NT2/D1 (cell line): ENCODE results near the gene CNOT4.

Source experiments
- YY1 ChIP-seq: IDR thresholded peaks from 2 replicates; pipeline ENCODE4 v1.6.1; 2011; ENCODE audit not compliant: insufficient read length, insufficient read depth
- ZNF274 ChIP-seq: IDR thresholded peaks from 2 replicates; pipeline ENCODE4 v1.6.1; 2011; ENCODE audit warnings: mild to moderate bottlenecking, low read depth, low read length

DNA sequence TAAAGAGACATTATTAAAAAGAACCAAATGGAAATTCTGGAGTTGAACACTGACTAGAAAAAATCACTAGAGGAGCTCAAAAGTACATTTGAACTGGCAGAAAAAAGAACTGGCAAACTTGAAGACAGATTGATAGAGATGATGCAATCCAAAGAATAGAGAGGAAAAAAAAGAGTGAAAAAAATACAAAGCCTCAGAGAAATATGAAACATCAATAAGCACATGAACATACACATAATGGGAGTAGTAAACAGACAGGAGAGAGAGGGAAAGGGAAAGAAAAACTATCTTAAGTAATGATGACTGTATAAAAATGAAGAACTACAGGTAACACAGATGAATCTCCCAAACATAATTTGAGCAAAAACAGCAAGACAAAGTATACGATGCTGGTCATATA lies 61.1 kb downstream of the CNOT4 start:
- TF ChIP-seq ZNF274 (no peak), YY1 (no peak)
